ENCODE measurements around the gene FBXO33. TPM values are rescaled to one million over a fixed set of nuclear protein-coding genes. Genes with fewer than 3 reads are reported as not detected.

The FBXO33 gene
- total RNA-seq, 1 experiment from 2014 or later: 9.7 TPM

- TF ChIP-seq, protein P1, sequence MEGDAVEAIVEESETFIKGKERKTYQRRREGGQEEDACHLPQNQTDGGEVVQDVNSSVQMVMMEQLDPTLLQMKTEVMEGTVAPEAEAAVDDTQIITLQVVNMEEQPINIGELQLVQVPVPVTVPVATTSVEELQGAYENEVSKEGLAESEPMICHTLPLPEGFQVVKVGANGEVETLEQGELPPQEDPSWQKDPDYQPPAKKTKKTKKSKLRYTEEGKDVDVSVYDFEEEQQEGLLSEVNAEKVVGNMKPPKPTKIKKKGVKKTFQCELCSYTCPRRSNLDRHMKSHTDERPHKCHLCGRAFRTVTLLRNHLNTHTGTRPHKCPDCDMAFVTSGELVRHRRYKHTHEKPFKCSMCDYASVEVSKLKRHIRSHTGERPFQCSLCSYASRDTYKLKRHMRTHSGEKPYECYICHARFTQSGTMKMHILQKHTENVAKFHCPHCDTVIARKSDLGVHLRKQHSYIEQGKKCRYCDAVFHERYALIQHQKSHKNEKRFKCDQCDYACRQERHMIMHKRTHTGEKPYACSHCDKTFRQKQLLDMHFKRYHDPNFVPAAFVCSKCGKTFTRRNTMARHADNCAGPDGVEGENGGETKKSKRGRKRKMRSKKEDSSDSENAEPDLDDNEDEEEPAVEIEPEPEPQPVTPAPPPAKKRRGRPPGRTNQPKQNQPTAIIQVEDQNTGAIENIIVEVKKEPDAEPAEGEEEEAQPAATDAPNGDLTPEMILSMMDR (IDR thresholded peaks at IDR 0.05 in 2 of 3, conservative IDR thresholded peaks at IDR 0.05 in 1 of 3; ENCODE audit: borderline replicate concordance in 1 of 3, insufficient read depth in 1 of 3, low read depth in 2 of 3, low read length in 2 of 3): no peak
- TF ChIP-seq FOSL1 (IDR thresholded peaks at IDR 0.05; ENCODE audit: low read depth): no peak
- TF ChIP-seq JUND (IDR thresholded peaks at IDR 0.05): no peak
- no peak for TF ChIP-seq CEBPB (IDR thresholded peaks at IDR 0.05; ENCODE audit: low read depth)
- TF ChIP-seq SP1 (IDR thresholded peaks at IDR 0.05; ENCODE audit: low read depth): no peak
- no peak for TF ChIP-seq MAX (IDR thresholded peaks at IDR 0.05)
- TF ChIP-seq ZBTB33 (IDR thresholded peaks at IDR 0.05; ENCODE audit: extremely low read depth, insufficient replicate concordance, low read length): no peak
- no peak for TF ChIP-seq ZNF274 (IDR thresholded peaks at IDR 0.05; ENCODE audit: low read depth, low read length)
- TF ChIP-seq EZH2phosphoT487 (IDR thresholded peaks at IDR 0.05; ENCODE audit: borderline replicate concordance): no peak
- TF ChIP-seq SIN3A (IDR thresholded peaks at IDR 0.05; ENCODE audit: low read depth): no peak
- TF ChIP-seq ZFX (IDR thresholded peaks at IDR 0.05): no peak
- TF ChIP-seq EGR1 (IDR thresholded peaks at IDR 0.05; ENCODE audit: low read depth): no peak
These were observed 24.5 kb upstream of the FBXO33 start (continued) for GRCh38 chr14:39456702-39457250.

All from HCT116 (cell line).